ENCODE measurements around the gene VOPP1. TPM values are rescaled to one million over a fixed set of nuclear protein-coding genes. Genes with fewer than 3 reads are reported as not detected.

VOPP1 gene
- total and polyA plus RNA-seq, 9 of the 15 experiments (the other 6 are each of a cell fraction or from before 2014, with no cell fraction given), result 8.2 to 45.8 (median 31.2) TPM

GRCh38 chr7:55536619-55537457, 35.5 kb downstream of the VOPP1 start:
- Histone ChIP-seq H3K4me1 (replicated peaks in 1 of 2; ENCODE audit: control insufficient read depth in 2 of 2, insufficient read depth in 2 of 2, low read length in 2 of 2) (peaks cover 0 to 13% of the 10 kb centered on the region in 2 experiments), H3K9ac (ENCODE audit: insufficient read depth in 1 of 2, low read depth in 2 of 2, low read length in 2 of 2) (0 out of 4 replicates have a peak overlapping the region, but pooled peaks of 1 of the 2 experiments have one; percentile 19), H3K27ac (ENCODE audit: extremely low read depth, low read depth, low read length) (no peak overlapping the region), H4K20me1 (replicated peaks; ENCODE audit: control insufficient read depth, insufficient read depth, low read length) (peaks cover 20% of the 10 kb centered on the region), H2AFZ (ENCODE audit: low read depth, low read length) (no peak overlapping the region), H3K79me2 (ENCODE audit: control insufficient read depth, insufficient read depth, low read length) (peaks cover 9% of the 10 kb centered on the region; the same call in 1 of the 3 replicates), H3K4me3 (no peak overlapping the region), H3K36me3 (ENCODE audit: control insufficient read depth, insufficient read depth, low read length) (no peaks in the 10 kb centered on the region), H3K9me3 (replicated peaks; ENCODE audit: control insufficient read depth, insufficient read depth, low read depth, low read length) (no peaks in the 10 kb centered on the region), H3K4me2 (ENCODE audit: insufficient read depth, low read length) (no peak overlapping the region), H3K9me1 (ENCODE audit: control insufficient read depth, insufficient read depth, low read length) (no peaks in the 10 kb centered on the region), H3K27me3 (ENCODE audit: control insufficient read depth in 2 of 2, insufficient read depth in 2 of 2, low read length in 2 of 2) (no peaks in the 10 kb centered on the region)
- WGBS (ENCODE audit: insufficient coverage, low coverage, missing lambda C conversion rate), result 80% methylated on average over 22 of the region's 23 CpGs
- in situ Hi-C loops (cut with MboI), result no loop called here
- DNase-seq (ENCODE audit: extremely low read depth in 1 of 4, low spot score in 3 of 4), result no peak
- no peak for FAIRE-seq
- ChIA-PET CTCF (ENCODE audit: low intra/inter-chr PET ratio) (no interaction called here), POLR2A (no interaction called here)
- no TSS peak for BruUV-seq (replicated peaks)
- no peak for ATAC-seq
- intact Hi-C loops (cut with micrococcal nuclease), result no loop called here
- no peak for TF ChIP-seq ADNP (tag; IDR thresholded peaks at IDR 0.05)
- TF ChIP-seq ZZZ3 (IDR thresholded peaks at IDR 0.05), result no peak
- TF ChIP-seq ZSCAN32 (CRISPR knock-in tag; IDR thresholded peaks at IDR 0.05), result no peak
- no peak for TF ChIP-seq GABPB2 (CRISPR knock-in tag; conservative IDR thresholded peaks at IDR 0.05)
- no peak for TF ChIP-seq ZNF318 (IDR thresholded peaks at IDR 0.05; ENCODE audit: borderline replicate concordance in 1 of 2, low read depth in 1 of 2)
- TF ChIP-seq MAZ (CRISPR knock-in tag; conservative IDR thresholded peaks at IDR 0.05 in 1 of 2, IDR thresholded peaks at IDR 0.05 in 1 of 2), result no peak
- TF ChIP-seq, protein P1, sequence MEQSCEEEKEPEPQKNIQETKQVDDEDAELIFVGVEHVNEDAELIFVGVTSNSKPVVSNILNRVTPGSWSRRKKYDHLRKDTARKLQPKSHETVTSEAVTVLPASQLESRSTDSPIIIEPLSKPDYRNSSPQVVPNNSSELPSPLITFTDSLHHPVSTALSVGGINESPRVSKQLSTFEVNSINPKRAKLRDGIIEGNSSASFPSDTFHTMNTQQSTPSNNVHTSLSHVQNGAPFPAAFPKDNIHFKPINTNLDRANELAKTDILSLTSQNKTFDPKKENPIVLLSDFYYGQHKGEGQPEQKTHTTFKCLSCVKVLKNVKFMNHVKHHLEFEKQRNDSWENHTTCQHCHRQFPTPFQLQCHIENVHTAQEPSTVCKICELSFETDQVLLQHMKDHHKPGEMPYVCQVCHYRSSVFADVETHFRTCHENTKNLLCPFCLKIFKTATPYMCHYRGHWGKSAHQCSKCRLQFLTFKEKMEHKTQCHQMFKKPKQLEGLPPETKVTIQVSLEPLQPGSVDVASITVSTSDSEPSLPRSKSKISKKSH (CRISPR knock-in tag; IDR thresholded peaks at IDR 0.05), result no peak
- no peak for TF ChIP-seq PTTG1 (tag; IDR thresholded peaks at IDR 0.05; ENCODE audit: low read depth)
- TF ChIP-seq FOXA3 (CRISPR knock-in tag; conservative IDR thresholded peaks at IDR 0.05 in 1 of 2, IDR thresholded peaks at IDR 0.05 in 1 of 2), result no peak
- TF ChIP-seq ASH1L (IDR thresholded peaks at IDR 0.05; ENCODE audit: borderline replicate concordance, low read depth, partially characterized antibody), result no peak
